Adrenal gland (tissue), 5 donors: ENCODE results near the gene RXFP4.
"Not testable (repeated sequence)": the region's sequence is repeated elsewhere in the genome, so short reads cannot be mapped to it uniquely, and the experiment has no call there.

Experiments
- CTCF ChIP-seq, 6 experiments: fragments of 450-650 bp in 4 of 6; fragments of 200-600 bp in 2 of 6; sonication (generic) in 1 of 6; IDR thresholded peaks; 1 replicate in 5 of 6; 2 replicates in 1 of 6; pipeline versions ENCODE4 v1.5.1 to v1.8.0; 2016 to 2021; ENCODE audit warnings: antibody characterized with exemption in 6 of 6, mild to moderate bottlenecking in 2 of 6, moderate library complexity in 1 of 6
- POLR2A ChIP-seq, 2 donors: fragments of 450-650 bp; IDR thresholded peaks; one replicate each; pipeline ENCODE4 v1.6.1; 2017; ENCODE audit warnings: antibody characterized with exemption in 2 of 2, mild to moderate bottlenecking in 2 of 2, moderate library complexity in 1 of 2
- donor health status: DM: no; HTN: no; CAD: no.

- TF ChIP-seq CTCF, POLR2A (IDR thresholded peaks at IDR 0.05): not testable (repeated sequence)
Measured at GRCh38 chr1:155895617-155896016, 45.8 kb upstream of the RXFP4 start.
